Keratinocyte (primary cell): ENCODE data around the gene PAQR4. TPM values are rescaled to one million over a fixed set of nuclear protein-coding genes. Genes with fewer than 3 reads are reported as not detected.

Experiments
- DNase-seq: peaks from one replicate; pipeline ENCODE4 v3.0.0-alpha.2; 2011; ENCODE audit warnings: low read depth, missing footprints, low spot score
- FAIRE-seq: peaks from 2 replicates; lab custom pipeline; 2011; peaks lifted over from hg19 to GRCh38; lab: Jason Lieb, UNC
- H2AFZ ChIP-seq: 2 replicates; pipeline ENCODE4 v1.6.0; 2012; ENCODE audit warnings: low read length, control low read depth, inconsistent platforms; ENCODE audit not compliant: control insufficient read depth
- H3K27ac ChIP-seq: 2 replicates; pipeline ENCODE4 v1.5.1; 2011; ENCODE audit warnings: low read length; ENCODE audit not compliant: control insufficient read depth, insufficient read depth
- H3K27me3 ChIP-seq: 3 replicates; pipeline ENCODE4 v1.6.0; 2011; ENCODE audit warnings: low read length; ENCODE audit not compliant: control insufficient read depth, insufficient read depth; ENCODE audit errors: extremely low read depth
- H3K36me3 ChIP-seq, 2 experiments: 2 replicates in 1 of 2; 3 replicates in 1 of 2; pipeline ENCODE4 v1.5.1; 2011; ENCODE audit warnings: low read length in 2 of 2, mild to moderate bottlenecking in 1 of 2; ENCODE audit not compliant: control insufficient read depth in 2 of 2, insufficient read depth in 2 of 2; ENCODE audit errors: extremely low read depth in 1 of 2
- H3K4me1 ChIP-seq: 3 replicates; pipeline ENCODE4 v1.5.1; 2011; ENCODE audit warnings: low read length; ENCODE audit not compliant: control insufficient read depth, insufficient read depth; ENCODE audit errors: extremely low read depth
- H3K4me2 ChIP-seq: 3 replicates; pipeline ENCODE4 v1.6.0; 2011; ENCODE audit warnings: low read depth, low read length; ENCODE audit not compliant: control insufficient read depth, insufficient read depth; ENCODE audit errors: extremely low read depth
- H3K4me3 ChIP-seq, 3 experiments: fragments of 200-600 bp in 1 of 3; sonication (generic) in 1 of 3; 2 replicates in 2 of 3; 3 replicates in 1 of 3; pipeline ENCODE4 v1.5.1; 2011 to 2016; ENCODE audit warnings: low read length in 3 of 3, mild to moderate bottlenecking in 3 of 3, control low read depth in 2 of 3, inconsistent platforms in 1 of 3, low read depth in 1 of 3, mixed read lengths in 1 of 3, mixed run types in 1 of 3, moderate library complexity in 1 of 3; ENCODE audit not compliant: control insufficient read depth in 2 of 3, insufficient read depth in 2 of 3; ENCODE audit errors: extremely low read depth in 1 of 3
- H3K79me2 ChIP-seq: 2 replicates; pipeline ENCODE4 v1.6.0; 2012; ENCODE audit warnings: low read length; ENCODE audit not compliant: control insufficient read depth, insufficient read depth
- H3K9ac ChIP-seq: 3 replicates; pipeline ENCODE4 v1.6.0; 2011; ENCODE audit warnings: low read length; ENCODE audit not compliant: control insufficient read depth, insufficient read depth; ENCODE audit errors: extremely low read depth
- H3K9me1 ChIP-seq: 3 replicates; pipeline ENCODE4 v1.6.0; 2011; ENCODE audit warnings: low read length; ENCODE audit not compliant: control insufficient read depth, insufficient read depth; ENCODE audit errors: extremely low read depth
- H3K9me3 ChIP-seq: 2 replicates; pipeline ENCODE4 v1.5.1; 2012; ENCODE audit warnings: low read depth, low read length; ENCODE audit not compliant: control insufficient read depth
- H4K20me1 ChIP-seq: 3 replicates; pipeline ENCODE4 v1.6.0; 2011; ENCODE audit warnings: low read length; ENCODE audit not compliant: control insufficient read depth, insufficient read depth; ENCODE audit errors: extremely low read depth
- CTCF ChIP-seq, 3 experiments: IDR thresholded peaks in 1 of 3; conservative IDR thresholded peaks in 1 of 3; optimal IDR thresholded peaks in 1 of 3; 2 replicates in 2 of 3; 3 replicates in 1 of 3; pipeline versions ENCODE3 to v1.5.1; 2011; ENCODE audit warnings: low read length in 3 of 3, mild to moderate bottlenecking in 3 of 3, moderate library complexity in 2 of 3, control low read depth in 1 of 3, inconsistent platforms in 1 of 3; ENCODE audit not compliant: insufficient read depth in 2 of 3; ENCODE audit errors: extremely low read depth in 1 of 3
- EZH2 ChIP-seq: IDR thresholded peaks from one replicate; pipeline ENCODE4 v1.6.1; 2012; ENCODE audit warnings: inconsistent platforms, mild to moderate bottlenecking, low read length, moderate library complexity
- dilution Hi-C: fragments of 300-500 bp; cut with MboI; formaldehyde crosslinking; loops from one replicate; pipeline ENCODE4 v1.7.0; 2020; ENCODE audit warnings: low sequenced_read_pairs; ENCODE audit not compliant: extremely low pct_ligation_motif_present
- polyA plus RNA-seq, 5 experiments: library from polyadenylated mRNA; depleted of rRNA in 3 of 5; stranded (reverse) in 3 of 5; stranded (forward) in 1 of 5; unstranded in 1 of 5; fragments of >200 nt; gene quantifications; 1 replicate in 1 of 5; 2 replicates in 3 of 5; 3 replicates in 1 of 5; pipeline versions ENCODE4 v1.2.1 to v1.2.3, GENCODE V29; 2011 to 2012; ENCODE audit warnings: missing spikeins in 2 of 5, low read depth in 1 of 5, low replicate concordance in 1 of 5

The PAQR4 gene
- polyA plus RNA-seq, 1 donor (not counting 4 experiments of a cell fraction or from before 2014, with no cell fraction given) = 16.8 TPM

GRCh38 chr16:2999929-3000328 lies 30.8 kb downstream of the PAQR4 start:
- FAIRE-seq = no peak
- Histone ChIP-seq H2AFZ (no peak overlapping the region), H3K9me3 (no peaks in the 10 kb centered on the region), H4K20me1 (no peaks in the 10 kb centered on the region), H3K9me1 (no peaks in the 10 kb centered on the region), H3K4me3 (no peak overlapping the region), H3K79me2 (no peaks in the 10 kb centered on the region), H3K27me3 (no peaks in the 10 kb centered on the region), H3K36me3 (no peaks in the 10 kb centered on the region), H3K27ac (no peak overlapping the region), H3K9ac (no peak overlapping the region), H3K4me1 (peaks cover 10% of the 10 kb centered on the region), H3K4me2 (no peak overlapping the region)
- TF ChIP-seq EZH2 (no peak), CTCF (optimal IDR thresholded peaks at IDR 0.05 in 1 of 3, IDR thresholded peaks at IDR 0.05 in 1 of 3, conservative IDR thresholded peaks at IDR 0.05 in 1 of 3; ENCODE audit: extremely low read depth in 1 of 3, insufficient read depth in 2 of 3, low read length in 3 of 3) (no peak)
- DNase-seq = no peak
- dilution Hi-C loops = no loop called here

DNA sequence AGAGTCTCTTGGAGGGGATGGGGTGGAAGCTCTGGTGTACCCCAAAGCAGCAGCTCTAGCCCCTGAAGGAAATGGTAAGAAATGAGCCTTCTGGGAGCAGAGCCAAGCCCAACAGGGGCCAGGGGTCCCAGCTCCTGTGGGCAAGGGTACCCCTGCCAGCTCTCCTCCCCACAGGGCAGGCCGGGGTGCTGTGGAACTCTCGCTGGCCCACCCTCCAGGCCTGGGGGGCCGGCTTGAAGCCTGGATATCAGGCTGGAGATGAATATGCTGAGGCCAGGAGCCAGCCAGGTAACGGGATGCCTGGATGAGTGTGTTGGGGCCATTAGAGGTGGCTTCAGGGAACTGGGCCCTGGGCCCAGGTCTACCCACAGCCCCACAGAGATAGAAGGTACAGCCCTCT lies 31.4 kb downstream of the PAQR4 start:
- peaks cover 4% of the 10 kb centered on the region for H3K4me1 ChIP-seq
- H3K4me2 ChIP-seq = no peak overlapping the region
- H3K27me3 ChIP-seq = no peaks in the 10 kb centered on the region
- H3K9ac ChIP-seq = no peak overlapping the region
- dilution Hi-C loops = no loop called here
- H3K79me2 ChIP-seq = no peaks in the 10 kb centered on the region
- H4K20me1 ChIP-seq = no peaks in the 10 kb centered on the region
- no peaks in the 10 kb centered on the region for H3K36me3 ChIP-seq
- H3K9me3 ChIP-seq = no peaks in the 10 kb centered on the region
- H2AFZ ChIP-seq = no peak overlapping the region
- H3K9me1 ChIP-seq = no peaks in the 10 kb centered on the region
- H3K27ac ChIP-seq = no peak overlapping the region
- DNase-seq (no peak), FAIRE-seq (no peak)
- TF ChIP-seq CTCF (optimal IDR thresholded peaks at IDR 0.05 in 1 of 3, IDR thresholded peaks at IDR 0.05 in 1 of 3, conservative IDR thresholded peaks at IDR 0.05 in 1 of 3; ENCODE audit: extremely low read depth in 1 of 3, insufficient read depth in 2 of 3, low read length in 3 of 3) = no peak
- TF ChIP-seq EZH2 = no peak
- H3K4me3 ChIP-seq = no peak overlapping the region
